Measurements from ENCODE around the gene PTPN1. TPM values are rescaled to one million over a fixed set of nuclear protein-coding genes. Genes with fewer than 3 reads are reported as not detected.
"Not testable (repeated sequence)": the region's sequence is repeated elsewhere in the genome, so short reads cannot be mapped to it uniquely, and the experiment has no call there.

Gene PTPN1
- total RNA-seq, 1 donor from 2014 or later: 26.0 TPM

GRCh38 chr20:50563133-50563944, 53.2 kb downstream of the PTPN1 start:
- DNase-seq (ENCODE audit: low spot score, unreplicated experiment): no peak
- Mint-ChIP-seq H3K27me3 (no peaks in the 10 kb centered on the region), H3K4me3 (ENCODE audit: low read depth) (no peak overlapping the region), H3K4me1 (ENCODE audit: low read depth) (no peaks in the 10 kb centered on the region), H3K36me3 (ENCODE audit: insufficient read depth) (peaks cover 17% of the 10 kb centered on the region), H3K27ac (peak overlapping the region; percentile 80), H3K9me3 (ENCODE audit: low read depth) (no peaks in the 10 kb centered on the region)
- TF ChIP-seq, protein P1, sequence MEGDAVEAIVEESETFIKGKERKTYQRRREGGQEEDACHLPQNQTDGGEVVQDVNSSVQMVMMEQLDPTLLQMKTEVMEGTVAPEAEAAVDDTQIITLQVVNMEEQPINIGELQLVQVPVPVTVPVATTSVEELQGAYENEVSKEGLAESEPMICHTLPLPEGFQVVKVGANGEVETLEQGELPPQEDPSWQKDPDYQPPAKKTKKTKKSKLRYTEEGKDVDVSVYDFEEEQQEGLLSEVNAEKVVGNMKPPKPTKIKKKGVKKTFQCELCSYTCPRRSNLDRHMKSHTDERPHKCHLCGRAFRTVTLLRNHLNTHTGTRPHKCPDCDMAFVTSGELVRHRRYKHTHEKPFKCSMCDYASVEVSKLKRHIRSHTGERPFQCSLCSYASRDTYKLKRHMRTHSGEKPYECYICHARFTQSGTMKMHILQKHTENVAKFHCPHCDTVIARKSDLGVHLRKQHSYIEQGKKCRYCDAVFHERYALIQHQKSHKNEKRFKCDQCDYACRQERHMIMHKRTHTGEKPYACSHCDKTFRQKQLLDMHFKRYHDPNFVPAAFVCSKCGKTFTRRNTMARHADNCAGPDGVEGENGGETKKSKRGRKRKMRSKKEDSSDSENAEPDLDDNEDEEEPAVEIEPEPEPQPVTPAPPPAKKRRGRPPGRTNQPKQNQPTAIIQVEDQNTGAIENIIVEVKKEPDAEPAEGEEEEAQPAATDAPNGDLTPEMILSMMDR (IDR thresholded peaks at IDR 0.05; ENCODE audit: unreplicated experiment): no peak

GRCh38 chr20:50565383-50565782, 55.2 kb downstream of the PTPN1 start:
- H3K27me3 Mint-ChIP-seq: no peaks in the 10 kb centered on the region
- H3K9me3 Mint-ChIP-seq (ENCODE audit: low read depth): no peaks in the 10 kb centered on the region
- H3K36me3 Mint-ChIP-seq (ENCODE audit: insufficient read depth): peaks cover 26% of the 10 kb centered on the region
- H3K27ac Mint-ChIP-seq: no peak overlapping the region
- no peaks in the 10 kb centered on the region for H3K4me1 Mint-ChIP-seq (ENCODE audit: low read depth)
- TF ChIP-seq, protein P1 (IDR thresholded peaks at IDR 0.05; ENCODE audit: unreplicated experiment): no peak
- no peak for DNase-seq (ENCODE audit: low spot score, unreplicated experiment)
- H3K4me3 Mint-ChIP-seq (ENCODE audit: low read depth): no peak overlapping the region

DNA sequence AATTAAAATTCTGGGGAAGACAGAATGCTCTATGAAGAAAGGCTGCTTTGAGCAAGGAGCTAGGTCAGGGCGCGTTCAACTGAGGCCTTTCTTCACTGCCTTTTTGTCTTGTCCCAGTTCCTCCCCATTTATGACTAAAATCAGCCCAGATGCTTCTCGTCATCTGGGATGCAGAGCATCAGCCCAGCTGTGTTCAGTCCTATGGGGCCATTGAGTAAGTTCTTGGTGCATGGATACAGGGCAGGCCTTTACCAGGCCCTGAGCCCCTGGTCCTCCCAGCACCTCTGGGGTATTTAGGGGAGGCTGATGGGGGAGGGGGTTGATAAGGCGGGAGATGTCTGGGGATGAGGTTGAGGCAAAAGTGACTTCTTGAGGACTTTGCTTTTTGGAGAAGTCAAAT, 55.7 kb downstream of the PTPN1 start:
- Mint-ChIP-seq H3K4me1 (ENCODE audit: low read depth) (no peaks in the 10 kb centered on the region), H3K9me3 (ENCODE audit: low read depth) (no peaks in the 10 kb centered on the region), H3K27me3 (no peaks in the 10 kb centered on the region), H3K36me3 (ENCODE audit: insufficient read depth) (peaks cover 26% of the 10 kb centered on the region), H3K4me3 (ENCODE audit: low read depth) (no peak overlapping the region), H3K27ac (no peak overlapping the region)
- DNase-seq (ENCODE audit: low spot score, unreplicated experiment): no peak
- TF ChIP-seq, protein P1 (IDR thresholded peaks at IDR 0.05; ENCODE audit: unreplicated experiment): no peak

- DNase-seq (ENCODE audit: low spot score, unreplicated experiment): no peak
- peaks cover 2% of the 10 kb centered on the region for H3K4me1 Mint-ChIP-seq (ENCODE audit: low read depth)
- no peak overlapping the region for H3K4me3 Mint-ChIP-seq (ENCODE audit: low read depth)
- no peaks in the 10 kb centered on the region for H3K27me3 Mint-ChIP-seq
- no peak overlapping the region for H3K27ac Mint-ChIP-seq
- no peaks in the 10 kb centered on the region for H3K9me3 Mint-ChIP-seq (ENCODE audit: low read depth)
- TF ChIP-seq, protein P1 (IDR thresholded peaks at IDR 0.05; ENCODE audit: unreplicated experiment): no peak
- H3K36me3 Mint-ChIP-seq (ENCODE audit: insufficient read depth): peaks cover 23% of the 10 kb centered on the region
These were observed 57.8 kb downstream of the PTPN1 start for GRCh38 chr20:50567860-50568548.

DNA sequence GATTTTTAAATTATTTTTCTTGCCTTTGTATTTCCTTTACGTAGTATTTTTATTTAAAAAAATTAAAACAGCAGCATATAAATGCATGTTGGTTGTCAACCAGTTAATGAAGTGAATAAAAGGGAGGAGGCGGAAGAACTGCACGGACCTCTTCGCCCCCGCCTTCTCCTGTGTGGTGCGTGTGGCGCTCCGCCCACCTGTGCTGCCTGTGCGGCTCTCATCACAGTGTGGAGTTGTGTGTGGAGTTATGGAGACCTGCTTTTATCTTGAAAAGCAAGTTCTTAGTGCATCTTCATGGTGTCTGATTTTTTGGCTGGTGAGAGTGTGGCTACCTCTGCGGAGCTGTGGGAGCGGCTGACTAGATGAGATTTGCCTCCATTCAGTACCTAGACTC, 58.4 kb downstream of the PTPN1 start:
- no peaks in the 10 kb centered on the region for H3K9me3 Mint-ChIP-seq (ENCODE audit: low read depth)
- no peak overlapping the region for H3K27ac Mint-ChIP-seq
- H3K27me3 Mint-ChIP-seq: no peaks in the 10 kb centered on the region
- TF ChIP-seq, protein P1 (IDR thresholded peaks at IDR 0.05; ENCODE audit: unreplicated experiment): no peak
- H3K4me3 Mint-ChIP-seq (ENCODE audit: low read depth): no peak overlapping the region
- peaks cover 2% of the 10 kb centered on the region for H3K4me1 Mint-ChIP-seq (ENCODE audit: low read depth)
- H3K36me3 Mint-ChIP-seq (ENCODE audit: insufficient read depth): peaks cover 20% of the 10 kb centered on the region
- DNase-seq (ENCODE audit: low spot score, unreplicated experiment): no peak

- H3K36me3 Mint-ChIP-seq (ENCODE audit: insufficient read depth): peaks cover 22% of the 10 kb centered on the region
These were observed 59.3 kb downstream of the PTPN1 start for GRCh38 chr20:50569487-50569863.

More at GRCh38 chr20:50569487-50569863, 59.3 kb downstream of the PTPN1 start:
- H3K27me3 Mint-ChIP-seq; H3K9me3 Mint-ChIP-seq (ENCODE audit: low read depth); H3K4me3 Mint-ChIP-seq (ENCODE audit: low read depth); DNase-seq (ENCODE audit: low spot score, unreplicated experiment); H3K4me1 Mint-ChIP-seq (ENCODE audit: low read depth): not testable (repeated sequence)
- H3K27ac Mint-ChIP-seq: peak overlapping the region; percentile 83
